ENCODE measurements around the gene DUSP1. TPM values are rescaled to one million over a fixed set of nuclear protein-coding genes. Genes with fewer than 3 reads are reported as not detected.
"Not testable (repeated sequence)": the region's sequence is repeated elsewhere in the genome, so short reads cannot be mapped to it uniquely, and the experiment has no call there.

Gene DUSP1
- total RNA-seq, 2 donors from 2014 or later, result 9.2 to 11.0 TPM

GRCh38 chr5:172786736-172787462, 15.9 kb upstream of the DUSP1 start:
- no peak overlapping the region for H3K4me3 Mint-ChIP-seq
- WGBS, 2 experiments (ENCODE audit: insufficient coverage in 1 of 2, insufficient read length in 1 of 2), result 85 to 93% methylated on average over 4 to 9 of the region's 9 CpGs
- Histone ChIP-seq H3K27ac (ENCODE audit: low read depth, low read length) (no peak overlapping the region), H3K4me3 (ENCODE audit: low read length) (no peak overlapping the region), H3K4me1 (ENCODE audit: control insufficient read depth, insufficient read depth, low read length) (peaks cover 15% of the 10 kb centered on the region), H3K36me3 (ENCODE audit: control insufficient read depth, insufficient read depth, low read length) (no peaks in the 10 kb centered on the region), H3K9me3 (ENCODE audit: control insufficient read depth, low read length) (no peaks in the 10 kb centered on the region), H3K27me3 (ENCODE audit: control insufficient read depth, insufficient read depth, low read length, poor library complexity, severe bottlenecking) (no peaks in the 10 kb centered on the region), H3K9ac (ENCODE audit: extremely low read depth, low read length, poor library complexity, severe bottlenecking) (no peak overlapping the region)
- peaks cover 1% of the 10 kb centered on the region for H3K9me3 Mint-ChIP-seq
- TF ChIP-seq, protein P1, sequence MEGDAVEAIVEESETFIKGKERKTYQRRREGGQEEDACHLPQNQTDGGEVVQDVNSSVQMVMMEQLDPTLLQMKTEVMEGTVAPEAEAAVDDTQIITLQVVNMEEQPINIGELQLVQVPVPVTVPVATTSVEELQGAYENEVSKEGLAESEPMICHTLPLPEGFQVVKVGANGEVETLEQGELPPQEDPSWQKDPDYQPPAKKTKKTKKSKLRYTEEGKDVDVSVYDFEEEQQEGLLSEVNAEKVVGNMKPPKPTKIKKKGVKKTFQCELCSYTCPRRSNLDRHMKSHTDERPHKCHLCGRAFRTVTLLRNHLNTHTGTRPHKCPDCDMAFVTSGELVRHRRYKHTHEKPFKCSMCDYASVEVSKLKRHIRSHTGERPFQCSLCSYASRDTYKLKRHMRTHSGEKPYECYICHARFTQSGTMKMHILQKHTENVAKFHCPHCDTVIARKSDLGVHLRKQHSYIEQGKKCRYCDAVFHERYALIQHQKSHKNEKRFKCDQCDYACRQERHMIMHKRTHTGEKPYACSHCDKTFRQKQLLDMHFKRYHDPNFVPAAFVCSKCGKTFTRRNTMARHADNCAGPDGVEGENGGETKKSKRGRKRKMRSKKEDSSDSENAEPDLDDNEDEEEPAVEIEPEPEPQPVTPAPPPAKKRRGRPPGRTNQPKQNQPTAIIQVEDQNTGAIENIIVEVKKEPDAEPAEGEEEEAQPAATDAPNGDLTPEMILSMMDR (conservative IDR thresholded peaks at IDR 0.05), result no peak
- peaks cover 2% of the 10 kb centered on the region for H3K27me3 Mint-ChIP-seq (ENCODE audit: insufficient read depth)
- peak; percentile 46 for DNase-seq
- peaks cover 13% of the 10 kb centered on the region for H3K4me1 Mint-ChIP-seq
- no peaks in the 10 kb centered on the region for H3K36me3 Mint-ChIP-seq (ENCODE audit: low read depth)
- H3K27ac Mint-ChIP-seq, result no peak overlapping the region

DNA sequence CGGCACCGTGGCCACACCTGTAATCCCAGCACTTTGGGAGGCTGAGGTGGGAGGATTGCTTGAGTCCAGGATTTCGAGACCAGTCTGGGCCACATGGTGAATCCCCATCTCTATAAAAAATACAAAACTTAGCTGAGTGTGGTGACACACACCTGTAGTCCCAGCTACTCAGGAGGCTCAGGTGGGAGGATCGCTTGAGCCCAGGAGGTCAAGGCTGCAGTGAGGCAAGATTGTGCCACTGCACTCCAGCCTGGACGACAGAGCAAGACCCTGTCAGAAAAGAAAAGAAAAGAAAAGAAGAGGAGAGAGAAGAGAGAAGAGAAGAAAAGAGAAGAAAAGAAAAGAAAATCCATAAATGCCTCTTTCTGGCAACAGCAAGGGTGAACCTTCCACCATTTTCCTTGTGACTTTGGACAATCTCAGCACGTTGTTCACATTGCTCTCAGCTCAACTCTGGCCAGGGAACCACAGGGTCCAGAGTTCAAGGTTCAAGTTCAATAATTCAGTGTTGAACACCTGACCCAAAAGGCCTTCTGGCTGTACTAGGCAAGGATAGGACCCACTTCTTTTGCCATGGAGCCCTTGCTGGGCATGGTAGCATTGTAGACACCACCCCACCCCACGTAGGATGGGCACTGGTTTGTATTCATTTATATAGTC, 14.6 kb upstream of the DUSP1 start:
- no peak overlapping the region for H3K27ac Mint-ChIP-seq
- H3K4me1 Mint-ChIP-seq, result peaks cover 9% of the 10 kb centered on the region
- Histone ChIP-seq H3K9me3 (ENCODE audit: control insufficient read depth, low read length) (no peaks in the 10 kb centered on the region), H3K9ac (ENCODE audit: extremely low read depth, low read length, poor library complexity, severe bottlenecking) (no peak overlapping the region), H3K27me3 (ENCODE audit: control insufficient read depth, insufficient read depth, low read length, poor library complexity, severe bottlenecking) (no peaks in the 10 kb centered on the region), H3K36me3 (ENCODE audit: control insufficient read depth, insufficient read depth, low read length) (no peaks in the 10 kb centered on the region), H3K27ac (ENCODE audit: low read depth, low read length) (no peak overlapping the region), H3K4me1 (ENCODE audit: control insufficient read depth, insufficient read depth, low read length) (peaks cover 15% of the 10 kb centered on the region), H3K4me3 (ENCODE audit: low read length) (no peak overlapping the region)
- H3K36me3 Mint-ChIP-seq (ENCODE audit: low read depth), result no peaks in the 10 kb centered on the region
- peaks cover 2% of the 10 kb centered on the region for H3K27me3 Mint-ChIP-seq (ENCODE audit: insufficient read depth)
- no peak for DNase-seq
- TF ChIP-seq, protein P1 (conservative IDR thresholded peaks at IDR 0.05), result no peak
- peaks cover 1% of the 10 kb centered on the region for H3K9me3 Mint-ChIP-seq
- WGBS, 2 experiments (ENCODE audit: insufficient coverage in 1 of 2, insufficient read length in 1 of 2), result 83 to 93% methylated on average over 6 to 7 of the region's 7 CpGs
- H3K4me3 Mint-ChIP-seq, result no peak overlapping the region

- H3K36me3 ChIP-seq (ENCODE audit: control insufficient read depth, insufficient read depth, low read length); H3K36me3 Mint-ChIP-seq (ENCODE audit: low read depth); H3K9me3 ChIP-seq (ENCODE audit: control insufficient read depth, low read length); H3K9ac ChIP-seq (ENCODE audit: extremely low read depth, low read length, poor library complexity, severe bottlenecking); H3K4me1 ChIP-seq (ENCODE audit: control insufficient read depth, insufficient read depth, low read length); H3K27ac ChIP-seq (ENCODE audit: low read depth, low read length); H3K27me3 ChIP-seq (ENCODE audit: control insufficient read depth, insufficient read depth, low read length, poor library complexity, severe bottlenecking); H3K9me3 Mint-ChIP-seq; H3K4me1 Mint-ChIP-seq; H3K4me3 ChIP-seq (ENCODE audit: low read length); DNase-seq; H3K27me3 Mint-ChIP-seq (ENCODE audit: insufficient read depth); H3K4me3 Mint-ChIP-seq; H3K27ac Mint-ChIP-seq: not testable (repeated sequence)
- 91% methylated on average over 4 of the region's 4 CpGs; no CpG with 5 or more reads in 1 of the 2 experiments for WGBS, 2 experiments (ENCODE audit: insufficient coverage in 1 of 2, insufficient read length in 1 of 2)
Measured at GRCh38 chr5:172784162-172784561, 13.2 kb upstream of the DUSP1 start.

DNA sequence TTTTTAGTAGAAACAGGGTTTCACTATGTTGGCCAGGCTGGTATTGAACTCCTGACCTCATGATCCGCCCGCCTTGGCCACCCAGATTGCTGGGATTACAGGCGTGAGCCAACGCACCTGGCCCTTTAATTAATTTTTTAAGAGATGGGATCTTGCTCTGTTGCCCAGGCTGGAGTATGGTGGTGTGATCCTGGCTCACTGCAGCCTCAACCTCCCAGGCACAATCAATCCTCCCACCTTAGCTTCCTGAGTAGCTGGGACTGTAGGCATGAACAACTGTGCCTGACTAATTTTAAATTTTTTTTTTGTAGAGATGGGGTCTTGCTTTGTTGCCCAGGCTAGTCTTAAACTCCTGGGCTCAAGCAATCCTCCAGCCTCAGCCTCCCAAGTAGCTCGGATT, 12.3 kb upstream of the DUSP1 start:
- not testable (repeated sequence) for H3K27me3 Mint-ChIP-seq (ENCODE audit: insufficient read depth); H3K9ac ChIP-seq (ENCODE audit: extremely low read depth, low read length, poor library complexity, severe bottlenecking); H3K27ac Mint-ChIP-seq; H3K4me3 Mint-ChIP-seq; H3K4me1 Mint-ChIP-seq; H3K4me1 ChIP-seq (ENCODE audit: control insufficient read depth, insufficient read depth, low read length); H3K9me3 Mint-ChIP-seq; H3K27ac ChIP-seq (ENCODE audit: low read depth, low read length); H3K36me3 ChIP-seq (ENCODE audit: control insufficient read depth, insufficient read depth, low read length); H3K36me3 Mint-ChIP-seq (ENCODE audit: low read depth); H3K9me3 ChIP-seq (ENCODE audit: control insufficient read depth, low read length); H3K27me3 ChIP-seq (ENCODE audit: control insufficient read depth, insufficient read depth, low read length, poor library complexity, severe bottlenecking); DNase-seq; H3K4me3 ChIP-seq (ENCODE audit: low read length)
- 83 to 93% methylated on average over 3 to 5 of the region's 5 CpGs for WGBS, 2 experiments (ENCODE audit: insufficient coverage in 1 of 2, insufficient read length in 1 of 2)
